IMR-90 (cell line): Measurements from ENCODE around the gene OR5H15. TPM values are rescaled to one million over a fixed set of nuclear protein-coding genes. Genes with fewer than 3 reads are reported as not detected.

Experiments used
- ATAC-seq: fragments of 200-7000 bp; cut with Tn5 transposase; 2 replicates; pipeline ENCODE4 v1.9.1; 2020; ENCODE audit warnings: low read depth, mild to moderate bottlenecking, moderate library complexity
- BruUV-seq: library from RNA; stranded (reverse); fragments of 400-500 nt; replicated peaks from 2 replicates; lab custom pipeline; 2021; lab: Mats Ljungman, UMichigan
- CTCF ChIA-PET: fragments of 300-600 bp; formaldehyde crosslinking; extraction: SDS; loops from one replicate; lab custom pipeline; 2021; ENCODE audit warnings: antibody characterized with exemption; lab: Yijun Ruan, JAX
- POLR2A ChIA-PET: fragments of 300-600 bp; sonication (Branson Sonifier 250); formaldehyde crosslinking; loops from one replicate; lab custom pipeline; 2022; ENCODE audit warnings: antibody characterized with exemption; ENCODE audit not compliant: unreplicated experiment; lab: Charles Lee
- DNase-seq: peaks from one replicate; pipeline ENCODE4 v3.0.0; 2013
- H2AFZ ChIP-seq: replicated peaks from 2 replicates; pipeline ENCODE3; 2013; ENCODE audit warnings: low read length, mild to moderate bottlenecking; ENCODE audit not compliant: poor library complexity
- H2AK5ac ChIP-seq: 2 replicates; pipeline ENCODE4 v1.6.1; 2013; ENCODE audit warnings: low read depth, low read length, inconsistent platforms
- H2AK9ac ChIP-seq: replicated peaks from 2 replicates; pipeline ENCODE3; 2013; ENCODE audit warnings: mild to moderate bottlenecking, low read depth, low read length, moderate library complexity; ENCODE audit not compliant: poor library complexity
- H2BK120ac ChIP-seq: 2 replicates; pipeline ENCODE4 v1.6.1; 2013; ENCODE audit warnings: low read depth, low read length, inconsistent platforms
- H2BK15ac ChIP-seq: 3 replicates; pipeline ENCODE4 v1.6.1; 2013; ENCODE audit warnings: low read depth, low read length, inconsistent platforms
- H2BK20ac ChIP-seq: 2 replicates; pipeline ENCODE4 v1.6.1; 2013; ENCODE audit warnings: low read depth, mild to moderate bottlenecking, inconsistent platforms, low read length, moderate library complexity
- H2BK5ac ChIP-seq: 2 replicates; pipeline ENCODE4 v1.6.1; 2013; ENCODE audit warnings: mild to moderate bottlenecking, low read depth, low read length, inconsistent platforms; ENCODE audit not compliant: poor library complexity, severe bottlenecking
- H3K14ac ChIP-seq: replicated peaks from 2 replicates; pipeline ENCODE4 v1.6.1; 2013; ENCODE audit warnings: low read depth, low read length, inconsistent platforms
- H3K18ac ChIP-seq: 2 replicates; pipeline ENCODE4 v1.6.1; 2013; ENCODE audit warnings: low read depth, low read length, control low read depth
- H3K23ac ChIP-seq: 2 replicates; pipeline ENCODE4 v1.6.1; 2013; ENCODE audit warnings: low read depth, low read length, inconsistent platforms
- H3K27ac ChIP-seq: 2 replicates; pipeline ENCODE4 v1.5.1; 2013; ENCODE audit warnings: mild to moderate bottlenecking, control low read depth, low read length; ENCODE audit not compliant: insufficient read depth
- H3K27me3 ChIP-seq: 2 replicates; pipeline ENCODE4 v1.6.1; 2013; ENCODE audit warnings: low read length; ENCODE audit not compliant: control insufficient read depth, insufficient read depth
- H3K36me3 ChIP-seq: 2 replicates; pipeline ENCODE4 v1.6.1; 2013; ENCODE audit warnings: low read length, mixed read lengths; ENCODE audit not compliant: control insufficient read depth, insufficient read depth
- H3K4ac ChIP-seq: 2 replicates; pipeline ENCODE4 v1.6.1; 2013; ENCODE audit warnings: low read depth, low read length, inconsistent platforms
- H3K4me1 ChIP-seq: 2 replicates; pipeline ENCODE4 v1.6.1; 2013; ENCODE audit warnings: low read length, mixed read lengths; ENCODE audit not compliant: control insufficient read depth, insufficient read depth
- H3K4me2 ChIP-seq: 2 replicates; pipeline ENCODE4 v1.6.1; 2013; ENCODE audit warnings: low read depth, mild to moderate bottlenecking, control low read depth, low read length, moderate library complexity
- H3K4me3 ChIP-seq: 2 replicates; pipeline ENCODE4 v1.5.1; 2013; ENCODE audit warnings: low read depth, mild to moderate bottlenecking, control low read depth, low read length, moderate library complexity; ENCODE audit not compliant: insufficient read depth
- H3K56ac ChIP-seq: 2 replicates; pipeline ENCODE4 v1.6.1; 2013; ENCODE audit warnings: low read length, inconsistent platforms; ENCODE audit not compliant: insufficient read depth; ENCODE audit errors: extremely low read depth
- H3K79me1 ChIP-seq, 2 experiments: 2 replicates each; pipeline ENCODE4 v1.6.1; 2013; ENCODE audit warnings: low read length in 2 of 2, inconsistent platforms in 1 of 2, low read depth in 1 of 2
- H3K9ac ChIP-seq: 2 replicates; pipeline ENCODE4 v1.6.1; 2013; ENCODE audit warnings: low read depth, low read length, control low read depth
- H3K9me1 ChIP-seq: 2 replicates; pipeline ENCODE4 v1.6.1; 2013; ENCODE audit warnings: low read length, inconsistent platforms; ENCODE audit not compliant: insufficient read depth
- H3K9me3 ChIP-seq: 2 replicates; pipeline ENCODE4 v1.6.1; 2013; ENCODE audit warnings: low read length; ENCODE audit not compliant: control insufficient read depth, insufficient read depth
- H4K20me1 ChIP-seq: 2 replicates; pipeline ENCODE4 v1.6.1; 2013; ENCODE audit warnings: low read length, inconsistent platforms; ENCODE audit not compliant: insufficient read depth
- H4K5ac ChIP-seq: 2 replicates; pipeline ENCODE4 v1.6.1; 2013; ENCODE audit warnings: mild to moderate bottlenecking, low read depth, low read length, control low read depth
- H4K8ac ChIP-seq, 2 experiments: 2 replicates each; pipeline ENCODE4 v1.6.1; 2013; ENCODE audit warnings: low read depth in 2 of 2, low read length in 2 of 2, control low read depth in 1 of 2, inconsistent platforms in 1 of 2
- H4K91ac ChIP-seq: 2 replicates; pipeline ENCODE4 v1.6.1; 2013; ENCODE audit warnings: low read depth, low read length, inconsistent platforms; ENCODE audit not compliant: insufficient read depth
- CHD1 ChIP-seq: IDR thresholded peaks from 2 replicates; pipeline ENCODE4 v1.6.1; 2012; ENCODE audit warnings: low read depth, low read length, improper control_type of control experiment
- FOS ChIP-seq: fragments of 150-350 bp; IDR thresholded peaks from 2 replicates; pipeline ENCODE4 v1.6.1; 2016; ENCODE audit warnings: low read depth, low read length
- MAFK ChIP-seq: IDR thresholded peaks from 2 replicates; pipeline ENCODE4 v1.6.1; 2012; ENCODE audit warnings: low read depth, low read length, improper control_type of control experiment
- MXI1 ChIP-seq: IDR thresholded peaks from 2 replicates; pipeline ENCODE4 v1.6.1; 2012; ENCODE audit warnings: low read depth, mild to moderate bottlenecking, low read length, moderate library complexity, borderline replicate concordance
- NFE2L2 ChIP-seq: fragments of 150-350 bp; IDR thresholded peaks from 2 replicates; pipeline ENCODE4 v1.6.1; 2016; ENCODE audit warnings: low read depth, mild to moderate bottlenecking, low read length
- POLR2A ChIP-seq: IDR thresholded peaks from 2 replicates; pipeline ENCODE4 v1.6.1; 2012; ENCODE audit warnings: mild to moderate bottlenecking, low read depth, low read length
- RAD21 ChIP-seq: IDR thresholded peaks from 2 replicates; pipeline ENCODE4 v1.6.1; 2012; ENCODE audit warnings: low read length, improper control_type of control experiment
- RCOR1 ChIP-seq: IDR thresholded peaks from 2 replicates; pipeline ENCODE4 v1.6.1; 2012; ENCODE audit warnings: mild to moderate bottlenecking, low read length, improper control_type of control experiment; ENCODE audit not compliant: insufficient replicate concordance
- RFX5 ChIP-seq: IDR thresholded peaks from 2 replicates; pipeline ENCODE4 v1.8.0; 2012; ENCODE audit warnings: low read depth, mild to moderate bottlenecking, low read length, moderate library complexity
- SMC3 ChIP-seq: fragments of 150-350 bp; IDR thresholded peaks from 2 replicates; pipeline ENCODE4 v1.6.1; 2016; ENCODE audit warnings: low read depth, mild to moderate bottlenecking, antibody characterized with exemption, low read length, moderate library complexity
- USF2 ChIP-seq: fragments of 150-350 bp; IDR thresholded peaks from 2 replicates; pipeline ENCODE4 v1.6.1; 2017; ENCODE audit warnings: mild to moderate bottlenecking, antibody characterized with exemption, low read length, low read depth
- WGBS, 2 experiments: methylation state at CpG; one replicate each; pipeline versions ENCODE4 v1.1.5 to v1.1.7; 2013; ENCODE audit warnings: missing lambda C conversion rate in 2 of 2; ENCODE audit not compliant: insufficient read length in 1 of 2; ENCODE audit errors: extremely low coverage in 2 of 2; 5-methylcytosine and 5-hydroxymethylcytosine counted together
- dilution Hi-C: fragments of 300-500 bp; cut with HindIII; formaldehyde crosslinking; loops from one replicate; pipeline ENCODE4 v1.14.3; 2018; ENCODE audit warnings: low sequenced_read_pairs; ENCODE audit not compliant: unreplicated experiment
- in situ Hi-C: fragments of 300-500 bp; cut with MboI; formaldehyde crosslinking; loops from 3 replicates; pipeline ENCODE4 v1.14.3; 2019; ENCODE audit warnings: low sequenced_read_pairs, inconsistent platforms, mixed read lengths
- intact Hi-C: fragments of 100-400 bp; cut with micrococcal nuclease; formaldehyde crosslinking; loops from 2 replicates; pipeline ENCODE4 v1.10.0; 2022
- polyA plus RNA-seq, 3 experiments: library from polyadenylated mRNA; depleted of rRNA; stranded (reverse); fragments of >200 nt; gene quantifications; 2 replicates each; pipeline ENCODE4 v1.2.3, GENCODE V29; 2012; ENCODE audit warnings: low replicate concordance in 1 of 3
- total RNA-seq: library from RNA; depleted of rRNA; stranded (reverse); fragments of >200 nt; gene quantifications from 2 replicates; pipeline ENCODE4 v1.2.3, GENCODE V29; 2012
- TF ChIP-seq, protein P1 (sequence below): conservative IDR thresholded peaks from 2 replicates; pipeline ENCODE4 v1.5.1; 2012; ENCODE audit warnings: mild to moderate bottlenecking, low read depth, low read length, improper control_type of control experiment

Gene OR5H15
- total and polyA plus RNA-seq, 2 of the 4 experiments (the other 2 are of a cell fraction), result not detected

- no peak overlapping the region for H4K91ac ChIP-seq
- no peak overlapping the region for H3K27ac ChIP-seq
- H3K23ac ChIP-seq, result no peak overlapping the region
- in situ Hi-C loops (loop anchor here (10.0 kb wide), 1 partner anchor 64 kb away; no protein-coding TSS in a partner anchor), dilution Hi-C loops (no loop called here), intact Hi-C loops (no loop called here)
- H3K4me1 ChIP-seq, result no peaks in the 10 kb centered on the region
- H3K4ac ChIP-seq, result no peak overlapping the region
- no peaks in the 10 kb centered on the region for H3K9me1 ChIP-seq
- H3K18ac ChIP-seq, result no peak overlapping the region
- POLR2A ChIA-PET, result no interaction called here
- no peaks in the 10 kb centered on the region for H4K20me1 ChIP-seq
- H3K56ac ChIP-seq, result no peak overlapping the region
- H2BK120ac ChIP-seq, result no peak overlapping the region
- CTCF ChIA-PET, result no interaction called here
- no peak overlapping the region for H4K5ac ChIP-seq
- no peaks in the 10 kb centered on the region for H3K9me3 ChIP-seq
- no peak overlapping the region for H3K4me2 ChIP-seq
- no peak overlapping the region for H2BK15ac ChIP-seq
- no peak overlapping the region for H3K9ac ChIP-seq
- 42% methylated on average over 2 of the region's 5 CpGs; no CpG with 5 or more reads in 1 of the 2 experiments for WGBS, 2 experiments
- no peak for TF ChIP-seq POLR2A
- no peak for TF ChIP-seq MXI1
- no peak for TF ChIP-seq RFX5
- TF ChIP-seq USF2, result no peak
- TF ChIP-seq FOS, result no peak
- TF ChIP-seq, protein P1, sequence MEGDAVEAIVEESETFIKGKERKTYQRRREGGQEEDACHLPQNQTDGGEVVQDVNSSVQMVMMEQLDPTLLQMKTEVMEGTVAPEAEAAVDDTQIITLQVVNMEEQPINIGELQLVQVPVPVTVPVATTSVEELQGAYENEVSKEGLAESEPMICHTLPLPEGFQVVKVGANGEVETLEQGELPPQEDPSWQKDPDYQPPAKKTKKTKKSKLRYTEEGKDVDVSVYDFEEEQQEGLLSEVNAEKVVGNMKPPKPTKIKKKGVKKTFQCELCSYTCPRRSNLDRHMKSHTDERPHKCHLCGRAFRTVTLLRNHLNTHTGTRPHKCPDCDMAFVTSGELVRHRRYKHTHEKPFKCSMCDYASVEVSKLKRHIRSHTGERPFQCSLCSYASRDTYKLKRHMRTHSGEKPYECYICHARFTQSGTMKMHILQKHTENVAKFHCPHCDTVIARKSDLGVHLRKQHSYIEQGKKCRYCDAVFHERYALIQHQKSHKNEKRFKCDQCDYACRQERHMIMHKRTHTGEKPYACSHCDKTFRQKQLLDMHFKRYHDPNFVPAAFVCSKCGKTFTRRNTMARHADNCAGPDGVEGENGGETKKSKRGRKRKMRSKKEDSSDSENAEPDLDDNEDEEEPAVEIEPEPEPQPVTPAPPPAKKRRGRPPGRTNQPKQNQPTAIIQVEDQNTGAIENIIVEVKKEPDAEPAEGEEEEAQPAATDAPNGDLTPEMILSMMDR, result no peak
- no peak for TF ChIP-seq CHD1
- no peak for TF ChIP-seq RCOR1
- TF ChIP-seq NFE2L2, result no peak
- no peak for TF ChIP-seq RAD21
- TF ChIP-seq MAFK, result no peak
- no peak for TF ChIP-seq SMC3
- DNase-seq (no peak), ATAC-seq (no peak)
- H3K14ac ChIP-seq, result no peak overlapping the region
- H3K36me3 ChIP-seq, result no peaks in the 10 kb centered on the region
- H2BK5ac ChIP-seq, result no peak overlapping the region
- H3K4me3 ChIP-seq, result no peak overlapping the region
- no peak overlapping the region for H4K8ac ChIP-seq
- no peaks in the 10 kb centered on the region for H3K79me1 ChIP-seq
- no peak overlapping the region for H2AK5ac ChIP-seq
- H2AK9ac ChIP-seq, result no peak overlapping the region
- no peak overlapping the region for H2AFZ ChIP-seq
- BruUV-seq, result no TSS peak
- H3K27me3 ChIP-seq, result no peaks in the 10 kb centered on the region
- H2BK20ac ChIP-seq, result no peak overlapping the region
These were observed 15.3 kb upstream of the OR5H15 start for GRCh38 chr3:98151241-98151640.
